Thoracic aorta (tissue), 2 donors: ENCODE data around the gene TLR8. TPM values are rescaled to one million over a fixed set of nuclear protein-coding genes. Genes with fewer than 3 reads are reported as not detected.

Source experiments
- ATAC-seq: fragments of 150-250 bp; one replicate; pipeline ENCODE4 v1.8.0; 2017; ENCODE audit warnings: low read depth; ENCODE audit not compliant: insufficient number of reproducible peaks, low FRiP score
- DNase-seq: peaks from one replicate; pipeline ENCODE4 v3.0.0-alpha.2; 2020; ENCODE audit warnings: low spot score
- H3K27ac ChIP-seq, 2 donors: fragments of 200-600 bp; sonication (generic); 1 replicate in 1 of 2; 2 replicates in 1 of 2; pipeline ENCODE4 v1.5.1; 2016; ENCODE audit warnings: mild to moderate bottlenecking in 2 of 2, moderate library complexity in 2 of 2
- H3K27me3 ChIP-seq: fragments of 200-600 bp; sonication (generic); replicated peaks from 2 replicates; pipeline ENCODE4 v1.6.0; 2016; ENCODE audit warnings: mild to moderate bottlenecking; ENCODE audit not compliant: insufficient read depth
- H3K36me3 ChIP-seq: fragments of 200-600 bp; sonication (generic); one replicate; pipeline ENCODE4 v1.5.1; 2016
- H3K4me1 ChIP-seq, 2 donors: fragments of 200-600 bp; sonication (generic); 1 replicate in 1 of 2; 2 replicates in 1 of 2; pipeline versions ENCODE4 v1.5.1 to v1.6.0; 2016; ENCODE audit warnings: low read depth in 2 of 2, mild to moderate bottlenecking in 1 of 2; ENCODE audit not compliant: control insufficient read depth in 1 of 2
- H3K4me3 ChIP-seq: fragments of 200-600 bp; sonication (generic); 2 replicates; pipeline ENCODE4 v1.5.1; 2016; ENCODE audit warnings: mild to moderate bottlenecking
- H3K9me3 ChIP-seq: fragments of 200-600 bp; sonication (generic); 2 replicates; pipeline ENCODE4 v1.5.1; 2016
- CTCF ChIP-seq: fragments of 200-600 bp; sonication (generic); IDR thresholded peaks from one replicate; pipeline ENCODE4 v1.5.1; 2019; ENCODE audit warnings: antibody characterized with exemption
- total RNA-seq, 2 donors: library from RNA; depleted of rRNA; stranded (reverse); fragments of >200 nt; gene quantifications; one replicate each; pipeline versions ENCODE4 v1.1.0 to v1.2.3, GENCODE V29; 2016

The TLR8 gene
- total RNA-seq, 2 donors from 2014 or later, result 3.4 to 6.1 TPM

DNA sequence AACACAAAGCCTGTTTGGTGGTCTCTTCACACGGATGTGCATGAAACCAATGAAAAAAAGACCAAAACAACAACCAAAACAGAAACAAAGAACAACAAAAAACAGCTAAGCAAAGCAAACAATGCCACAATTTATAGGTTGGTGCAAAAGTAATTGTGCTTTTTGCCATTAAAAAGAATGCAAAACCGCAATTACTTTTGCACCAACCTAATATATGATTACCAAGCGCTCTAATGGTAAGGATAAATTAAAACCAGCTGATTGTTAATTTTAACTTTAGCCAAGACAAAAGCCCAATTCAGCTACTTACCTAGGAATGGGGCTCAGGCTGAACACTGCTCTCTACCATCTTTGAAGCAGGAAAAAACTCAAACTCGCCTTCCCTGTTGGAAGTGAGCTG lies 39.1 kb downstream of the TLR8 start:
- no peaks in the 10 kb centered on the region for H3K36me3 ChIP-seq
- H3K27me3 ChIP-seq, result no peaks in the 10 kb centered on the region
- ATAC-seq, result no peak
- DNase-seq, result no peak
- H3K9me3 ChIP-seq, result no peaks in the 10 kb centered on the region
- H3K4me1 ChIP-seq, result peaks cover 4 to 14% of the 10 kb centered on the region in 2 donors
- TF ChIP-seq CTCF, result no peak
- H3K27ac ChIP-seq, result no peak overlapping the region
- no peak overlapping the region for H3K4me3 ChIP-seq

DNA sequence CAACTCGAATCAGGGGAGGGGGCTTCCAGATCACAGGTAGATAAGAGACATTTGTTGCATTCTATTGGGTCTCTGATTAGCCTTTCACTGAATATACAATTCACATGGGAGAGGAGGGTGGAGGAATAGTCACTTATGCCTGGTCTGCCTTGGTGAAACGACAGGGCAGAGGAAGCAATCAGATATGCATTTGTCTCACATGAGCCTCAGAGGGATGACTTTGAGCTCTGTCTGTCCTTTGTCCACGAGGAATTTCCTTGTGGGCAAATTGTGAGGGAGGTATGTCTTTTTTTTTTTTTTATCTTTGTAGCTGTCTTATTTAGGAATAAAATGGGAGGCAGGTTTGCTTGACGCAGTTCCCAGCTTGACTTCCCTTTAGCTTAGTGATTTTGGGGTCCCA lies 40.0 kb downstream of the TLR8 start:
- Histone ChIP-seq H3K9me3 (no peaks in the 10 kb centered on the region), H3K27ac (no peak overlapping the region), H3K36me3 (no peaks in the 10 kb centered on the region), H3K27me3 (no peaks in the 10 kb centered on the region), H3K4me1 (peaks cover 4 to 15% of the 10 kb centered on the region in 2 donors), H3K4me3 (no peak overlapping the region)
- TF ChIP-seq CTCF, result no peak
- DNase-seq (no peak), ATAC-seq (no peak)

DNA sequence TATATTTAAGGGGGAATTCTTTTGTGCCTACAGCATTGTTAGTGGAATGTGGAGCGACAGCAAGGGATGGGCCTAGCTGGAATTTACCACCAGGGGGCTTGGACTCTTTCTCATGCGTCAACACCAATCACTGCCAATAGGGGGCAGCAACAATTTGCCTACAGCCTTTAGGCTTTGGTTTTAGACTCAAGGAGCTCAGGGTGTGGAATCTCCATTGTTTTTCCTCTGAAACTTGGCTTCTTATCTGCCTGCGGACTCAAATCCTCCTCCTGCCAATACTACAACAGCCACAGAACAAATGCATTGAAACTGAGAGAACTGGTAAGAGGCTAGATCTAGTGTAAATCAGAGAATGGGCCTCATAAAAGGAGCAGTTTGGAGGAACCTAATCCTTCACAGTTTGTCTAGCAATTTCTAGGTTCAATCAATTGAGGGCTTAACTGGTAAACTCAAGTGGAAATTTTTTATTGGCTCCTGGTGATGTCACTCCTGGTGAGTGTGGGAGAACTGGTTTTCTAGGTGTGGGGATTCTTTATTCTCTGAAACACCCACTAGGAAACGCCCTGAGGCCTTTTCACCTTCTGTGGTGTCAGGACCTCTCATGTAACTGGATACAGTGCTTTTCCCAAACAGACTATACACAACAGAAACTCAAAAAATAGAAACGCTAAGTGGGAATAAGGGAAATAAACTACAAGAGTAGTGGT lies 40.6 kb downstream of the TLR8 start:
- no peak overlapping the region for H3K4me3 ChIP-seq
- H3K9me3 ChIP-seq, result no peaks in the 10 kb centered on the region
- no peaks in the 10 kb centered on the region for H3K27me3 ChIP-seq
- peak; percentile 60 for ATAC-seq
- H3K27ac ChIP-seq, result peak overlapping the region in 1 of 2 donors; percentile 52
- no peaks in the 10 kb centered on the region for H3K36me3 ChIP-seq
- peak; percentile 75 for TF ChIP-seq CTCF
- H3K4me1 ChIP-seq, result peaks cover 4 to 15% of the 10 kb centered on the region in 2 donors
- DNase-seq, result no peak

- ATAC-seq (no peak), DNase-seq (no peak)
- no peaks in the 10 kb centered on the region for H3K36me3 ChIP-seq
- peak overlapping the region in 1 of 2 donors; percentile 52 for H3K27ac ChIP-seq
- no peaks in the 10 kb centered on the region for H3K27me3 ChIP-seq
- H3K9me3 ChIP-seq, result no peaks in the 10 kb centered on the region
- no peak overlapping the region for H3K4me3 ChIP-seq
- no peak for TF ChIP-seq CTCF
- peaks cover 4 to 15% of the 10 kb centered on the region in 2 donors for H3K4me1 ChIP-seq
Observed at GRCh38 chrX:12947545-12948235, 41.3 kb downstream of the TLR8 start.

DNA sequence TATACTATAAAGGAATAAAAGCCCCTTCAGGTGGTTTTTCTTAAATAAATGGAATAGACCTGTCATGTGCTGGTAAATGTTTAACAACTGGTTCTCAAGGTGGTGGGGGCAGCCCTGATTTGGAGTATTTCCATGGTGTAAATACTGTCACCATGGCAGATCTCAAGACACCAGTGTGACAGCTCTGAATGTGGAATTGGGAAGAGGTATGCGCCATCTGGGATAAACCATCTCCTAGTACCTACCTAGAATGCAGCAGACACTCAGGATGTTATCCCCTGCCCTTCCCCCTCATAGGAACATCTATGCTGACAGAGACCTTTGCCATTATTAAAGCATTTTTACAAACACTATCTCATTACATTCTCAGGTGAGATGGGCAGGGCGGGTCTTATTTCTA lies 42.1 kb downstream of the TLR8 start:
- no peak for TF ChIP-seq CTCF
- no peak for DNase-seq
- ATAC-seq, result no peak
- Histone ChIP-seq H3K4me3 (no peak overlapping the region), H3K36me3 (no peaks in the 10 kb centered on the region), H3K27me3 (no peaks in the 10 kb centered on the region), H3K27ac (no peak overlapping the region), H3K4me1 (peaks cover 4 to 15% of the 10 kb centered on the region in 2 donors), H3K9me3 (no peaks in the 10 kb centered on the region)
